Esophagus muscularis mucosa (tissue), 4 donors: ENCODE measurements around the gene ITGB5. TPM values are rescaled to one million over a fixed set of nuclear protein-coding genes. Genes with fewer than 3 reads are reported as not detected.

Experiments
- DNase-seq: peaks from one replicate; pipeline ENCODE4 v3.0.0-alpha.2; 2017; ENCODE audit errors: extremely low spot score
- H3K27ac ChIP-seq, 4 donors: fragments of 200-600 bp; sonication (generic); replicated peaks in 1 of 4; 1 replicate in 3 of 4; 2 replicates in 1 of 4; pipeline ENCODE4 v1.5.1; 2016 to 2019; ENCODE audit warnings: mild to moderate bottlenecking in 1 of 4
- H3K27me3 ChIP-seq, 4 donors: fragments of 200-600 bp; sonication (generic); one replicate each; pipeline versions ENCODE4 v1.5.1 to v1.6.0; 2016 to 2019
- H3K36me3 ChIP-seq, 4 donors: fragments of 200-600 bp; sonication (generic); one replicate each; pipeline ENCODE4 v1.5.1; 2016 to 2019
- H3K4me1 ChIP-seq, 4 donors: fragments of 200-600 bp; sonication (generic); one replicate each; pipeline ENCODE4 v1.5.1; 2016 to 2019
- H3K4me3 ChIP-seq, 4 donors: fragments of 200-600 bp; sonication (generic); 1 replicate in 2 of 4; 2 replicates in 2 of 4; pipeline ENCODE4 v1.5.1; 2016 to 2019; ENCODE audit warnings: mild to moderate bottlenecking in 4 of 4, moderate library complexity in 1 of 4
- H3K9me3 ChIP-seq, 4 donors: fragments of 200-600 bp; sonication (generic); 1 replicate in 3 of 4; 2 replicates in 1 of 4; pipeline ENCODE4 v1.5.1; 2016 to 2019
- EP300 ChIP-seq: sonication (generic); formaldehyde crosslinking; IDR thresholded peaks from one replicate; pipeline ENCODE4 v1.6.1; 2017; ENCODE audit warnings: antibody characterized with exemption
- POLR2A ChIP-seq: fragments of 450-650 bp; IDR thresholded peaks from one replicate; pipeline ENCODE4 v1.6.1; 2017; ENCODE audit warnings: antibody characterized with exemption, moderate library complexity, mild to moderate bottlenecking, low read depth
- POLR2AphosphoS5 ChIP-seq, 2 donors: sonication (generic); formaldehyde crosslinking; IDR thresholded peaks; one replicate each; pipeline ENCODE4 v1.6.1; 2017; ENCODE audit warnings: antibody characterized with exemption in 2 of 2
- WGBS: methylation state at CpG from one replicate; pipeline ENCODE4 v1.1.5; 2018; 5-methylcytosine and 5-hydroxymethylcytosine counted together
- intact Hi-C: fragments of 100-400 bp; cut with DNase I; formaldehyde crosslinking; loops from one replicate; pipeline ENCODE4 v1.15.1; 2023
- total RNA-seq, 4 donors: library from RNA; depleted of rRNA; stranded (reverse); fragments of >200 nt; gene quantifications; one replicate each; pipeline versions ENCODE4 v1.1.0 to v1.2.1, GENCODE V29; 2016
- TF ChIP-seq, protein P1 (sequence below), 3 experiments: fragments of 200-600 bp in 2 of 3; fragments of 450-650 bp in 1 of 3; sonication (generic) in 2 of 3; IDR thresholded peaks; one replicate each; pipeline ENCODE4 v1.5.1; 2017 to 2019; ENCODE audit warnings: antibody characterized with exemption in 3 of 3, mild to moderate bottlenecking in 2 of 3, moderate library complexity in 1 of 3

The ITGB5 gene
- total RNA-seq, 4 donors from 2014 or later, result 114 to 284 (median 188) TPM

DNA sequence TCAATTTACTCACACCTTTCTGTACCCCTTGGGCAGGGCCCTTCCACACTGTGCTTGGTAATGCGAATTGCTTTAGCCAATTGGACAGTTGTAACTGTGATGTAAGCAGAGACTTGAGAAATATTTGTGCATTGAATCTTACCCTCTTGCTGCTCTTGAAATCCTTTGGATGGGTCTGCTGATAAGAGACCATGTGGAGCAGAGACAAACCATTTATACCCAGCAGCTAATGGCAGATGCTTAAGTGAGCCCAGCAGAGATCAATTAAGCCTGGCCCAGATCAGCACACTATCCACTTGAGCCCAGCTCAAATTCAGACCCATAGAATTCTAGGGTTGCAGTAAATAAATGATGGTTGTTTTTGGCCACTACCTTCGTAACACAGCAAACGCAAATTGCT, 28.1 kb upstream of the ITGB5 start:
- DNase-seq, result no peak
- Histone ChIP-seq H3K4me3 (no peak overlapping the region), H3K27me3 (peaks cover 0 to 11% (median 0%) of the 10 kb centered on the region in 4 donors), H3K9me3 (no peaks in the 10 kb centered on the region), H3K36me3 (no peaks in the 10 kb centered on the region), H3K4me1 (no peaks in the 10 kb centered on the region), H3K27ac (no peak overlapping the region)
- intact Hi-C loops, result no loop called here
- WGBS, result 94% methylated on average over 3 of the region's 3 CpGs
- TF ChIP-seq, protein P1, sequence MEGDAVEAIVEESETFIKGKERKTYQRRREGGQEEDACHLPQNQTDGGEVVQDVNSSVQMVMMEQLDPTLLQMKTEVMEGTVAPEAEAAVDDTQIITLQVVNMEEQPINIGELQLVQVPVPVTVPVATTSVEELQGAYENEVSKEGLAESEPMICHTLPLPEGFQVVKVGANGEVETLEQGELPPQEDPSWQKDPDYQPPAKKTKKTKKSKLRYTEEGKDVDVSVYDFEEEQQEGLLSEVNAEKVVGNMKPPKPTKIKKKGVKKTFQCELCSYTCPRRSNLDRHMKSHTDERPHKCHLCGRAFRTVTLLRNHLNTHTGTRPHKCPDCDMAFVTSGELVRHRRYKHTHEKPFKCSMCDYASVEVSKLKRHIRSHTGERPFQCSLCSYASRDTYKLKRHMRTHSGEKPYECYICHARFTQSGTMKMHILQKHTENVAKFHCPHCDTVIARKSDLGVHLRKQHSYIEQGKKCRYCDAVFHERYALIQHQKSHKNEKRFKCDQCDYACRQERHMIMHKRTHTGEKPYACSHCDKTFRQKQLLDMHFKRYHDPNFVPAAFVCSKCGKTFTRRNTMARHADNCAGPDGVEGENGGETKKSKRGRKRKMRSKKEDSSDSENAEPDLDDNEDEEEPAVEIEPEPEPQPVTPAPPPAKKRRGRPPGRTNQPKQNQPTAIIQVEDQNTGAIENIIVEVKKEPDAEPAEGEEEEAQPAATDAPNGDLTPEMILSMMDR (IDR thresholded peaks at IDR 0.05), result no peak
- TF ChIP-seq POLR2AphosphoS5 (IDR thresholded peaks at IDR 0.05) (no peak), EP300 (no peak), POLR2A (no peak)

DNA sequence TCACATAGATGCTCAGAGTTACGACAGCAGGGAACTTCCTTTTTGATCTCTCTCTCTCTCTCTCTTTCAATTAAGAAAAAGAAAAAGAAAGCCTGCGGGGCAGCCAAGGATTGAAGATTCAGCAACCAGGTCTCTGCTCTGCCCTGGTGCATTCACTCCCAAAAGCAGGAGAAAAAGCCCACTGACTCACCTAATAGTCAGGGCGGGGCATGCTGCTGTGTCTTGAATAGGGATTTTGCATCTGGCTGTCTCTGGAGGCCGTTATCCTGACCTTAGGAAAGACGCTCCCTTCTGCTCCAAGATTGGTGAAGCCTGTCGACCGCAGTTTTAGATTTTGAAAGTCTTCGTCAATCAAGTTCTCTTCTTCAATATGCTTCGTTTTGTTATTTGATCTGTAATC, 20.8 kb upstream of the ITGB5 start:
- no peak for DNase-seq
- Histone ChIP-seq H3K27me3 (peaks cover 0 to 11% (median 0%) of the 10 kb centered on the region in 4 donors), H3K36me3 (no peaks in the 10 kb centered on the region), H3K4me3 (no peak overlapping the region), H3K4me1 (no peaks in the 10 kb centered on the region), H3K27ac (no peak overlapping the region), H3K9me3 (no peaks in the 10 kb centered on the region)
- WGBS, result 82% methylated on average over 9 of the region's 9 CpGs
- intact Hi-C loops, result no loop called here
- TF ChIP-seq, protein P1 (IDR thresholded peaks at IDR 0.05), result no peak
- TF ChIP-seq POLR2A (no peak), POLR2AphosphoS5 (IDR thresholded peaks at IDR 0.05) (no peak), EP300 (no peak)

DNA sequence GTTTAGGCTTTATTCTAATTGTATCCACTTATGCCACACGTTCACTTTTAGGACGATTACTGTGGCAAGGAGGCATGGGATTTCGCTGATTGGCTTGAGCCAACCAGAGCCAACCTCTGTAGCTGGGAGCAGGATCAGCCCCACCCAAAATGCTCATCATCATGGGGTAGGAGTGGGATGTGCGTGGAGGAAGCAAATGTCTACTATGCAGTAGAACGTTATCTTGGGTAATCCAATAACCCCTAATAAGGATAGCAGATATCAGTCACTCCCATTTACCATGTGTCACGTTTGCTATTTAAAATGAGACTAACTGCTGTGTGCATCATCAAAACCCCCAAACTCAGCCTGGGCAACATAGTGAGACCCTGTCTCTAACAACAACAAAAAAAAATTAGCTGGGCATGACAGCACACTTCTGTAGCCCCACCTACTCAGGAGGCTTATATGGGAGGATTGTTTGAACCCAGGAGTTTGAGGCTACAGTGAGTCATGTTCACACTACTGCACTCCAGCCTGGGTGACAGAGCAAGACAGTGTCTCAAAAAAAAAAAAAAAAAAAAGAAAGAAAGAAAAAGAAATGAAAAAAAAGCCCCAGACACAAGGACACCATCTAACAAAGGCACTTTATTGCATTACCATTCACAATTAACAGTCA, 17.8 kb upstream of the ITGB5 start:
- no peak for DNase-seq
- H3K27ac ChIP-seq, result no peak overlapping the region
- H3K27me3 ChIP-seq, result no peaks in the 10 kb centered on the region
- H3K36me3 ChIP-seq, result no peaks in the 10 kb centered on the region
- H3K9me3 ChIP-seq, result no peaks in the 10 kb centered on the region
- peaks cover 0 to 11% (median 7%) of the 10 kb centered on the region in 4 donors for H3K4me1 ChIP-seq
- 91% methylated on average over 6 of the region's 6 CpGs for WGBS
- intact Hi-C loops, result no loop called here
- H3K4me3 ChIP-seq, result no peak overlapping the region
- TF ChIP-seq EP300 (no peak), POLR2A (no peak), POLR2AphosphoS5 (IDR thresholded peaks at IDR 0.05) (no peak)
- TF ChIP-seq, protein P1 (IDR thresholded peaks at IDR 0.05), result no peak

DNA sequence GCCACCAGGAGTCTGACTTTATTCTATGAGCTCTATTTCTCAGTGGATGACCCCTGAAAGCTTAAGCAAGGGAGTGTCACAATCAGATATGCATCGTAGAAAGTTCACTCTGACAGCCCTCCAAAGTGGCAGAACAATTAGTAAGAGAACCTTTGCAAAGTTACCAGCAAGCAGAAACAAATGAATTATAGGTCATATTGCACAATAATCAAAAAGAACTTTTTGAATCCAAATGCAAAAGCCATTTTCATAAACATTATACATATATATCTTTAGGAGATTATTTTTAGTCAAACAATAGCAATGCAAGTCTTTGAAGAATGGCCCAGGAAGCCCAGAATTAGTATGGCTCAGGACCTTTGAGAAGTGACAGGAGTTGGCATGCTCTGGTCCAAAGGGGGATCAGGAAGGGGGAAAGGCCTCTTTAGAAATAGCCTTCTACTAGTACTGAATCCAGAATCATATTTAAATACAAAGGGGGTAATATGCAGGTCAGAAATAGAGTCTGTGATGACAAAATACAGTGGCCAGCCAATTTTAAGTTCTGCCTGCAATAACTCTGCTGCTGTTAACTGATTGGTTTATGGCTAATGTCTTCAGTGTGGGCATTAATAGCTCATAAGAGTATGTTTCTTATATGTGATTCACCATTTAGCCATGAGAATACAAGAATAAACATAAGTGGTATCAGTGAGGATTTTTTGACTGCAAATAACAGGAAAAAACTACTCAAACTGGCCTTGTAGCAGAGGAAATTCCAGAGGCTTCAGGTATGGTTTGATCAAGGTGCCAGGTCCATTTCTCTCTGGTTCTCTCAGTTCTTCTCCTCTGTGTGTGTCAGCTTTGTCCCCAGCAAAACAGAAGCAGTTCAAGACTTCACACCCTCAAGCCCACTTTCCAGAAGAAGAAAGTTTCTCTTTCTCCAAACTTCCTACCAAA, 17.0 kb upstream of the ITGB5 start:
- no peak for DNase-seq
- 87% methylated on average over 1 of the region's 1 CpG for WGBS
- H3K27me3 ChIP-seq, result no peaks in the 10 kb centered on the region
- no peak overlapping the region for H3K4me3 ChIP-seq
- no peaks in the 10 kb centered on the region for H3K9me3 ChIP-seq
- no peak overlapping the region for H3K27ac ChIP-seq
- H3K4me1 ChIP-seq, result peaks cover 0 to 11% (median 7%) of the 10 kb centered on the region in 4 donors
- H3K36me3 ChIP-seq, result no peaks in the 10 kb centered on the region
- intact Hi-C loops, result no loop called here
- TF ChIP-seq POLR2AphosphoS5 (IDR thresholded peaks at IDR 0.05) (no peak), EP300 (no peak)

DNA sequence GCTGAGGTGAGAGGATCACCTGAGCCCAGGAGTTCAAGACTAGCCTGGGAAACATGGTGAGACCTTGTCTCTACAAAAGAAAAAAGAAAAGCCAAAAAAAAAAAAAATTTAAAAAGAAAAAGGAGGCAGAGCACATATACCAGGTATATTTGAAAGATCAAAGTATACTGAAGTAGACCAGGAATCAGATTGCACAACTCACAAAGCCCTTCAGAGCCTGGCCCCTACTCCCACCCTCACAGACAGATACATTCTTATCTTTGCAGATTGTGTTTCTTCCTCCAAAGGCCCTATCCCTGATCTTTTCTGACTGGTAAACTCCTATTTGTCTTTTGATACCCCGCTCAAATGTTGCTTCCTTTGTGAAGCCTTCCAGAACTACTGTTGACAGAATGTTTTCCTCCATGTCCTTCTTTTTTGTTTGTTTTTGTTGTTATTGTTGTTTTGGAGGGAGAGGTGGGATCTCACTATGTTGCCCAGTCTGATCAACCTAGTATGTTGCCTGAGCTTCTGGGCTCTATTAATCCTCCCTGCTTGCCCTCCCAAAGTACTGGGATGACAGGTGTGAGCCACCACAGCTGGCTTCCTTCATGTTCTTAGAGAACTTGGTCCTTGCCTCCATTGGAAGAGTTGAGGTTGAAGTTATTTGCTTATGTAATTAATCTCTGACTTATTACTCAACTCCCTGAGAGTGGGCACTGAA, 9.8 kb upstream of the ITGB5 start:
- TF ChIP-seq POLR2A (no peak), POLR2AphosphoS5 (IDR thresholded peaks at IDR 0.05) (no peak), EP300 (no peak)
- TF ChIP-seq, protein P1 (IDR thresholded peaks at IDR 0.05), result no peak
- no peak overlapping the region for H3K4me3 ChIP-seq
- no peaks in the 10 kb centered on the region for H3K9me3 ChIP-seq
- WGBS, result 93% methylated on average over 1 of the region's 1 CpG
- peaks cover 0 to 28% (median 26%) of the 10 kb centered on the region in 4 donors for H3K4me1 ChIP-seq
- H3K27ac ChIP-seq, result no peak overlapping the region
- H3K27me3 ChIP-seq, result no peaks in the 10 kb centered on the region
- intact Hi-C loops, result no loop called here
- DNase-seq, result no peak
- no peaks in the 10 kb centered on the region for H3K36me3 ChIP-seq
